RWPE1 (cell line): Measurements from ENCODE around the gene NOP58.
"Not testable (repeated sequence)": the region's sequence is repeated elsewhere in the genome, so short reads cannot be mapped to it uniquely, and the experiment has no call there.

Source experiments
- CTCF ChIA-PET: fragments of 350-600 bp; sonication (Branson Sonifier 250); formaldehyde crosslinking; extraction: SDS; loops from one replicate; lab custom pipeline; 2021; lab: Yijun Ruan, JAX
- POLR2A ChIA-PET: fragments of 400-600 bp; formaldehyde crosslinking; extraction: SDS; loops from one replicate; lab custom pipeline; 2020; ENCODE audit warnings: antibody characterized with exemption; ENCODE audit not compliant: low non-redundant PET; lab: Yijun Ruan, JAX
- DNase-seq: peaks from one replicate; pipeline ENCODE4 v3.0.0; 2012; ENCODE audit warnings: low spot score
- H3K27ac ChIP-seq: fragments of 450-650 bp; 2 replicates; pipeline ENCODE4 v1.5.1; 2017
- CTCF ChIP-seq: fragments of 450-650 bp; conservative IDR thresholded peaks from 2 replicates; pipeline ENCODE4 v1.5.1; 2017; ENCODE audit warnings: low read depth, mild to moderate bottlenecking

The NOP58 gene

GRCh38 chr2:202251494-202251893, 14.1 kb upstream of the NOP58 start:
- no peak for TF ChIP-seq CTCF
- CTCF ChIA-PET = no interaction called here
- H3K27ac ChIP-seq = no peak overlapping the region
- DNase-seq = no peak
- POLR2A ChIA-PET = interaction anchor here (0.6 to 0.7 kb wide), 2 partner anchors 136 to 944 kb away, joined by 4 to 9 read pairs; no protein-coding TSS in a partner anchor

GRCh38 chr2:202261531-202261930, 4.0 kb upstream of the NOP58 start:
- DNase-seq = no peak
- peak overlapping the region; percentile 22; the same call in 1 of the 2 replicates for H3K27ac ChIP-seq
- TF ChIP-seq CTCF = no peak
- ChIA-PET CTCF (interaction anchor here (0.7 kb wide), 1 partner anchor 773 kb away, joined by 3 read pairs; no protein-coding TSS in a partner anchor), POLR2A (no interaction called here)

- no peak for TF ChIP-seq CTCF
- POLR2A ChIA-PET = no interaction called here
- H3K27ac ChIP-seq = no peak overlapping the region
- CTCF ChIA-PET = no interaction called here
- DNase-seq = no peak
These were observed 1.9 kb downstream of the NOP58 start for GRCh38 chr2:202267495-202267894.

- peak overlapping the region; percentile 33 for H3K27ac ChIP-seq
- DNase-seq = no peak
- POLR2A ChIA-PET = no interaction called here
- CTCF ChIA-PET = interaction anchor here (0.6 to 1.3 kb wide), 3 partner anchors 10 to 867 kb away, joined by 3 to 4 read pairs (median 3); no protein-coding TSS in a partner anchor
- TF ChIP-seq CTCF = no peak
These were observed 4.0 kb downstream of the NOP58 start for GRCh38 chr2:202269585-202269984.

GRCh38 chr2:202270487-202270886, 4.9 kb downstream of the NOP58 start:
- ChIA-PET CTCF (interaction anchor here (1.3 kb wide), 1 partner anchor 9 kb away, joined by 3 read pairs; no protein-coding TSS in a partner anchor), POLR2A (no interaction called here)
- H3K27ac ChIP-seq = peak overlapping the region; percentile 26
- TF ChIP-seq CTCF = no peak
- no peak for DNase-seq

- CTCF ChIA-PET, POLR2A ChIA-PET: not testable (repeated sequence)
- DNase-seq = peak; percentile 83
- peak overlapping the region; percentile 79 for H3K27ac ChIP-seq
These were observed 10.6 kb downstream of the NOP58 start for GRCh38 chr2:202276078-202276720.
